Measurements from ENCODE around the gene ZNF277.

DNA sequence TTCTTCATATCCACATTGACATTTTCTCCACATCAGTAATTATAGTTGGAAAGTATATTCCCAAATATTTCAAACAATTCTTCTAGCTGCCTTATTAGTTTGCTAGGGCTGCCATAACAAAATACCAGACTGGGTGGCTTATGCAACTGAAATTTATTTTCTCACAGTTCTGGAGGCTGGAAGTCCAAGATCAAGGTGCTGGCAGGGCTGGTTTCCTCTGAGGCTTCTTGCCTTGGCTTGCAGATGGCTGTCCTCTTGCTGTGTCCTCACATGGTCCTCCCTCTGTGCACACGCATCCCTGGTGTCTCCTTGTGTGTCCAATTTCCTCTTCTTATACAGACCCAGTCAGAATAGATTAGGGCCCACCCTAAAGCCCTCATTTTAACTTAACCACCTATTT lies 34.8 kb upstream of the ZNF277 start:
- TF ChIP-seq, protein P1, sequence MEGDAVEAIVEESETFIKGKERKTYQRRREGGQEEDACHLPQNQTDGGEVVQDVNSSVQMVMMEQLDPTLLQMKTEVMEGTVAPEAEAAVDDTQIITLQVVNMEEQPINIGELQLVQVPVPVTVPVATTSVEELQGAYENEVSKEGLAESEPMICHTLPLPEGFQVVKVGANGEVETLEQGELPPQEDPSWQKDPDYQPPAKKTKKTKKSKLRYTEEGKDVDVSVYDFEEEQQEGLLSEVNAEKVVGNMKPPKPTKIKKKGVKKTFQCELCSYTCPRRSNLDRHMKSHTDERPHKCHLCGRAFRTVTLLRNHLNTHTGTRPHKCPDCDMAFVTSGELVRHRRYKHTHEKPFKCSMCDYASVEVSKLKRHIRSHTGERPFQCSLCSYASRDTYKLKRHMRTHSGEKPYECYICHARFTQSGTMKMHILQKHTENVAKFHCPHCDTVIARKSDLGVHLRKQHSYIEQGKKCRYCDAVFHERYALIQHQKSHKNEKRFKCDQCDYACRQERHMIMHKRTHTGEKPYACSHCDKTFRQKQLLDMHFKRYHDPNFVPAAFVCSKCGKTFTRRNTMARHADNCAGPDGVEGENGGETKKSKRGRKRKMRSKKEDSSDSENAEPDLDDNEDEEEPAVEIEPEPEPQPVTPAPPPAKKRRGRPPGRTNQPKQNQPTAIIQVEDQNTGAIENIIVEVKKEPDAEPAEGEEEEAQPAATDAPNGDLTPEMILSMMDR (IDR thresholded peaks at IDR 0.05; ENCODE audit: low read depth, low read length): no peak
- no peak for TF ChIP-seq POLR2A (IDR thresholded peaks at IDR 0.05; ENCODE audit: extremely low read depth, insufficient read length)
- no peak for TF ChIP-seq MAX (IDR thresholded peaks at IDR 0.05; ENCODE audit: low read depth, low read length)
